ENCODE measurements around the gene SH3D19. TPM values are rescaled to one million over a fixed set of nuclear protein-coding genes. Genes with fewer than 3 reads are reported as not detected.
"Not testable (repeated sequence)": the region's sequence is repeated elsewhere in the genome, so short reads cannot be mapped to it uniquely, and the experiment has no call there.

SH3D19 gene
- total and polyA plus RNA-seq, 12 donors, result 32.4 to 175 (median 116) TPM

DNA sequence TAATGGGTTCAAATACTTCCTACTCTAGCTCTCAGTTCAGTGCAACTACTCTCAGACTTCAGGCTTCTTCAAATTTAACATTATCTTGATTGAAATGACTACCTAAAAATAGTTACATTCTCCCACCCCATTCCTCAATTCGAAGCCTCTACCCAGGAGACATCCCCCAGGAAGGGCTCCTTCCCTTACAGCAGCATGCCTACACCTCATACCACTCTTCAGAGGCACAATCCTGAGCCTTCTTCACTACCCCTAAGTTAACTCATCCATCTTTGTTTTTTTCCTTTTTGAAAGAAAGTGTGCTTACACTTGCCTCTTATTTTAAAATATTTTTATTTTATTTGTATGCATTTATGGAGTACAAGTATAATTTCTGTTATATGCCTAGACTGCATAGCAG, 65.7 kb downstream of the SH3D19 start:
- H3K27ac ChIP-seq, result no peak overlapping the region
- TF ChIP-seq, protein P1, sequence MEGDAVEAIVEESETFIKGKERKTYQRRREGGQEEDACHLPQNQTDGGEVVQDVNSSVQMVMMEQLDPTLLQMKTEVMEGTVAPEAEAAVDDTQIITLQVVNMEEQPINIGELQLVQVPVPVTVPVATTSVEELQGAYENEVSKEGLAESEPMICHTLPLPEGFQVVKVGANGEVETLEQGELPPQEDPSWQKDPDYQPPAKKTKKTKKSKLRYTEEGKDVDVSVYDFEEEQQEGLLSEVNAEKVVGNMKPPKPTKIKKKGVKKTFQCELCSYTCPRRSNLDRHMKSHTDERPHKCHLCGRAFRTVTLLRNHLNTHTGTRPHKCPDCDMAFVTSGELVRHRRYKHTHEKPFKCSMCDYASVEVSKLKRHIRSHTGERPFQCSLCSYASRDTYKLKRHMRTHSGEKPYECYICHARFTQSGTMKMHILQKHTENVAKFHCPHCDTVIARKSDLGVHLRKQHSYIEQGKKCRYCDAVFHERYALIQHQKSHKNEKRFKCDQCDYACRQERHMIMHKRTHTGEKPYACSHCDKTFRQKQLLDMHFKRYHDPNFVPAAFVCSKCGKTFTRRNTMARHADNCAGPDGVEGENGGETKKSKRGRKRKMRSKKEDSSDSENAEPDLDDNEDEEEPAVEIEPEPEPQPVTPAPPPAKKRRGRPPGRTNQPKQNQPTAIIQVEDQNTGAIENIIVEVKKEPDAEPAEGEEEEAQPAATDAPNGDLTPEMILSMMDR (IDR thresholded peaks at IDR 0.05), result no peak
- ATAC-seq (no peak), DNase-seq (no peak)
- H3K4me3 ChIP-seq, result no peak overlapping the region
- no peaks in the 10 kb centered on the region for H3K36me3 ChIP-seq
- peaks cover 0 to 3% (median 0%) of the 10 kb centered on the region in 11 donors for H3K9me3 ChIP-seq
- intact Hi-C loops (cut with DNase I), result no loop called here
- H3K4me1 ChIP-seq, result peaks cover 0 to 52% (median 30%) of the 10 kb centered on the region in 9 donors
- H3K27me3 ChIP-seq, result no peaks in the 10 kb centered on the region
- WGBS, 2 donors, result 50 to 68% methylated on average over 1 of the region's 1 CpG

GRCh38 chr4:151257704-151258103, 67.7 kb downstream of the SH3D19 start:
- TF ChIP-seq, protein P1 (IDR thresholded peaks at IDR 0.05), result no peak
- Histone ChIP-seq H3K27me3 (no peaks in the 10 kb centered on the region), H3K9me3 (no peaks in the 10 kb centered on the region), H3K4me1 (peaks cover 0 to 52% (median 26%) of the 10 kb centered on the region in 9 donors), H3K27ac (peak overlapping the region in 5 of 10 donors; percentile 2 to 64 (median 46)), H3K36me3 (no peaks in the 10 kb centered on the region), H3K4me3 (no peak overlapping the region)
- ATAC-seq (peak in 6 of 8 donors; percentile 56 to 72 (median 65)), DNase-seq (no peak)
- WGBS, 2 donors, result 63 to 86% methylated on average over 4 of the region's 4 CpGs
- intact Hi-C loops (cut with DNase I), result no loop called here

GRCh38 chr4:151256134-151256533, 69.3 kb downstream of the SH3D19 start:
- intact Hi-C loops (cut with DNase I), result no loop called here
- Histone ChIP-seq H3K36me3 (no peaks in the 10 kb centered on the region), H3K9me3 (no peaks in the 10 kb centered on the region), H3K27ac (peak overlapping the region in 2 of 10 donors; percentile 1 to 39), H3K4me1 (peaks cover 0 to 52% (median 22%) of the 10 kb centered on the region in 9 donors), H3K4me3 (no peak overlapping the region), H3K27me3 (no peaks in the 10 kb centered on the region)
- DNase-seq (no peak), ATAC-seq (no peak)
- WGBS, 2 donors, result 74 to 77% methylated on average over 2 of the region's 2 CpGs
- TF ChIP-seq, protein P1 (IDR thresholded peaks at IDR 0.05), result no peak

DNA sequence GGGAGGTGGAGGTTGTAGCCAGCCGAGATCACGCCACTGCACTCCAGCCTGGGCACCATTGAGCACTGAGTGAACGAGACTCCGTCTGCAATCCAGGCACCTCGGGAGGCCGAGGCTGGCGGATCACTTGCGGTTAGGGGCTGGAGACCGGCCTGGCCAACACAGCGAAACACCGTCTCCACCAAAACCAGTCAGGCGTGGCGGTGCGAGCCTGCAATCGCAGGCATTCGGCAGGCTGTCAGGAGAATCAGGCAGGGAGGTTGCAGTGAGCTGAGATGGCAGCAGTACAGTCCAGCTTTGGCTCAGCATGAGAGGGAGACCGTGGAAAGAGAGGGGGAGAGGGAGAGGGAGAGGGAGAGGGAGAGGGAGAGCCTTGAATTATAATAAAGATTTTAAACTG, 69.7 kb downstream of the SH3D19 start:
- H3K27me3 ChIP-seq; ATAC-seq; intact Hi-C loops (cut with DNase I); H3K9me3 ChIP-seq; H3K36me3 ChIP-seq; H3K27ac ChIP-seq; H3K4me3 ChIP-seq: not testable (repeated sequence)
- WGBS, 2 donors, result 86 to 93% methylated on average over 12 to 15 of the region's 17 CpGs
- DNase-seq, result peak in 1 of 2 donors; percentile 16
- peaks cover 0 to 56% (median 21%) of the 10 kb centered on the region in 9 donors for H3K4me1 ChIP-seq

DNA sequence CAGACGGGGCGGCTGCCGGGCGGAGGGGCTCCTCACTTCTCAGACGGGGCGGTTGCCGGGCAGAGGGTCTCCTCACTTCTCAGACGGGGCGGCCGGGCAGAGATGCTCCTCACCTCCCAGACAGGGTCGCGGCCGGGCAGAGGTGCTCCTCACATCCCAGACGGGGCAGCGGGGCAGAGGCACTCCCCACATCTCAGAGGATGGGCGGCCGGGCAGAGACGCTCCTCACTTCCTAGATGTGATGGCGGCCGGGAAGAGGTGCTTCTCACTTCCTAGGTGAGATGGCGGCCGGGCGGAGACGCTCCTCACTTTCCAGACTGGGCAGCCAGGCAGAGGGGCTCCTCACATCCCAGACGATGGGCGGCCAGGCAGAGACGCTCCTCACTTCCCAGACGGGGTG, 70.2 kb downstream of the SH3D19 start:
- DNase-seq; H3K27me3 ChIP-seq; intact Hi-C loops (cut with DNase I); H3K36me3 ChIP-seq; H3K4me3 ChIP-seq; H3K9me3 ChIP-seq; ATAC-seq; H3K27ac ChIP-seq: not testable (repeated sequence)
- H3K4me1 ChIP-seq, result peaks cover 0 to 60% (median 21%) of the 10 kb centered on the region in 9 donors
- WGBS, 2 donors, result 98% methylated on average over 14 to 17 of the region's 28 CpGs

Measured in heart right ventricle (tissue), 16 donors.